ENCODE measurements around the gene UPF1. TPM values are rescaled to one million over a fixed set of nuclear protein-coding genes. Genes with fewer than 3 reads are reported as not detected.

UPF1 gene
- total RNA-seq, 2 experiments from 2014 or later: 74.4 to 74.6 TPM

GRCh38 chr19:18856385-18857126 is 24.8 kb downstream of the UPF1 start:
- Mint-ChIP-seq H3K4me1 (peaks cover 3% of the 10 kb centered on the region), H3K27ac (no peak overlapping the region), H3K9me3 (no peaks in the 10 kb centered on the region), H3K36me3 (ENCODE audit: low read depth) (peaks cover 73% of the 10 kb centered on the region), H3K4me3 (no peak overlapping the region), H3K27me3 (no peaks in the 10 kb centered on the region)
- ChIA-PET POLR2A (interaction anchor here (0.8 to 1.8 kb wide), 2 partner anchors 24 to 256 kb away, joined by 3 to 5 read pairs; no protein-coding TSS in a partner anchor), CTCF (interaction anchor here (1.2 to 2.0 kb wide), 3 partner anchors 9 to 14 kb away, joined by 3 to 11 read pairs (median 6); no protein-coding TSS in a partner anchor)
- no peak for DNase-seq

DNA sequence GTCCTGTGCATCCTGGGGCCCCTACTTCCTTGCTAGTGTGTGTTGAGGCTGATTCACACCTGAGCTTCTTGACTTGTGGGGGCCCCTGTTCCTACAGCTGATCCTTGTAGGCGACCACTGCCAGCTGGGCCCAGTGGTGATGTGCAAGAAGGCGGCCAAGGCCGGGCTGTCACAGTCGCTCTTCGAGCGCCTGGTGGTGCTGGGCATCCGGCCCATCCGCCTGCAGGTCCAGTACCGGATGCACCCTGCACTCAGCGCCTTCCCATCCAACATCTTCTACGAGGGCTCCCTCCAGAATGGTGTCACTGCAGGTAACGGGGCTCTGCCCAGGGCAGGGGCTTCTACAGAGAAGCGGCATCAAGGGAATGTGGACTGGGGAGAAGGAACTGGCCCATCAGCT is 25.5 kb downstream of the UPF1 start:
- no peaks in the 10 kb centered on the region for H3K27me3 Mint-ChIP-seq
- no peak overlapping the region for H3K27ac Mint-ChIP-seq
- peaks cover 3% of the 10 kb centered on the region for H3K4me1 Mint-ChIP-seq
- ChIA-PET CTCF (no interaction called here), POLR2A (interaction anchor here (1.8 kb wide), 1 partner anchor 25 kb away, joined by 5 read pairs; no protein-coding TSS in a partner anchor)
- H3K9me3 Mint-ChIP-seq: no peaks in the 10 kb centered on the region
- H3K4me3 Mint-ChIP-seq: no peak overlapping the region
- no peak for DNase-seq
- H3K36me3 Mint-ChIP-seq (ENCODE audit: low read depth): peaks cover 75% of the 10 kb centered on the region

- peaks cover 3% of the 10 kb centered on the region for H3K4me1 Mint-ChIP-seq
- DNase-seq: no peak
- H3K27ac Mint-ChIP-seq: no peak overlapping the region
- H3K27me3 Mint-ChIP-seq: no peaks in the 10 kb centered on the region
- CTCF ChIA-PET: no interaction called here
- peaks cover 72% of the 10 kb centered on the region for H3K36me3 Mint-ChIP-seq (ENCODE audit: low read depth)
- H3K9me3 Mint-ChIP-seq: no peaks in the 10 kb centered on the region
- no peak overlapping the region for H3K4me3 Mint-ChIP-seq
- POLR2A ChIA-PET: interaction anchor here (0.9 to 1.3 kb wide), 2 partner anchors 9 to 10 kb away, joined by 3 read pairs; no protein-coding TSS in a partner anchor
These were observed 27.3 kb downstream of the UPF1 start for GRCh38 chr19:18858906-18859646.

DNA sequence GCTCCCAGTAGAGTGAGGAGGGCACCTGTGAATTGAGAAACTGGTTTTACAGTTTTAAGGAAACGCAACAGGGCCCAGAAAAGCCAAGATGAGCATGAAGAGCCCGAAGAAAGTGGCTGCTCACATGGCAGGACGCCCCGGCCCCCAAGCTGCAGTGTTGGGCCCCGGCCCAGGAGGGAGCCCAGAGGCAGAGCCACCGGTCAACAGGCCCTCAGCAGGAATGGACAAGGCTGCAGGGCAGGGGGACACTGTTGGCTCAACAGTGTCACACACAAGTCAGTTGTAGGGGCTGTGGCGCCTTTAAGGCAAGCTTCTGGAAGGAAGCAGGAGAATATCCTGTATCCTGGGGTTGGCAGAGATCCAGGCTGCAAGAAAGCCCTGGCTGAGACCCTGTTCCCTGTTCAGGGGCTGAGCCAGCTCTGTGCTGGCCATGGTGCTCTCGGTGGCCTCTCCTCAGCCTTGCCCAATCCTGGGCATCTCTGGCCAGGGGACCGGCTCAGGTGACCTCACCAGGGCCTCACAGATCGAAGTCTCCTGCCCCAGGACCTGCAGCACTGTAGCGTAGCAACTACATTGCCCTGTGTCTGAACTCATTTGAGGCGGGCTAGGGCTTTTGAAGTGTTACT is 28.0 kb downstream of the UPF1 start:
- H3K9me3 Mint-ChIP-seq: no peaks in the 10 kb centered on the region
- peaks cover 3% of the 10 kb centered on the region for H3K4me1 Mint-ChIP-seq
- peaks cover 72% of the 10 kb centered on the region for H3K36me3 Mint-ChIP-seq (ENCODE audit: low read depth)
- ChIA-PET POLR2A (interaction anchor here (0.9 kb wide), 1 partner anchor 10 kb away, joined by 3 read pairs; no protein-coding TSS in a partner anchor), CTCF (no interaction called here)
- no peak overlapping the region for H3K27ac Mint-ChIP-seq
- H3K27me3 Mint-ChIP-seq: no peaks in the 10 kb centered on the region
- no peak overlapping the region for H3K4me3 Mint-ChIP-seq
- DNase-seq: no peak

DNA sequence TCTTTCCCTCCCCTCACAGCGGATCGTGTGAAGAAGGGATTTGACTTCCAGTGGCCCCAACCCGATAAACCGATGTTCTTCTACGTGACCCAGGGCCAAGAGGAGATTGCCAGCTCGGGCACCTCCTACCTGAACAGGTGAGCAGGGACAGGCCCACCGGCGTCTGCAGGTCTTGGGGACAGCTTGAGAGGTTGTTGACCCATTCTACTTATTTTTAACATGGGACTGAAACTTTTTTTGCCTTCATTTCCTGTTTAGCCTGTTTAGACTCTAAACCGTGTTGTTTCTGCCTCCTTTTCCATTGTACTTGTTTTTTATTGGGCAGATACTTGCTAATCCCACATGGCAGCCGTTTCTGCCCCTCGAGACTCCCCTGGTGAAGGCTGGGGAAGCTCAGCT is 28.5 kb downstream of the UPF1 start:
- H3K4me1 Mint-ChIP-seq: peaks cover 3% of the 10 kb centered on the region
- ChIA-PET POLR2A (no interaction called here), CTCF (no interaction called here)
- H3K27me3 Mint-ChIP-seq: no peaks in the 10 kb centered on the region
- no peak overlapping the region for H3K4me3 Mint-ChIP-seq
- peaks cover 73% of the 10 kb centered on the region for H3K36me3 Mint-ChIP-seq (ENCODE audit: low read depth)
- no peak for DNase-seq
- no peak overlapping the region for H3K27ac Mint-ChIP-seq
- no peaks in the 10 kb centered on the region for H3K9me3 Mint-ChIP-seq

DNA sequence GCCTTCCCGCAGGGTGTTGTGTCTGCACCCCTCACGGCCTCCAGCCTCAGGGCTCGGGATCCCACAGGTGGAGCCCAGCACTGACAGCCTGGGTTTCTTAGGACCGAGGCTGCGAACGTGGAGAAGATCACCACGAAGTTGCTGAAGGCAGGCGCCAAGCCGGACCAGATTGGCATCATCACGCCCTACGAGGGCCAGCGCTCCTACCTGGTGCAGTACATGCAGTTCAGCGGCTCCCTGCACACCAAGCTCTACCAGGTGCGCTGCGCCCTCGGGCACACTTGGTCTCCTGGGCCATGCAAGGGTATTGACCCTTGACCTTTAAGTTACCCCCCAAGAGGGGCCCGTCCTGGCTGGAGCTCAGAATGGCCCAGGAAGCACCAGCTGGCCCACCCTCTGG is 29.0 kb downstream of the UPF1 start:
- Mint-ChIP-seq H3K36me3 (ENCODE audit: low read depth) (peaks cover 72% of the 10 kb centered on the region), H3K4me3 (no peak overlapping the region), H3K27ac (no peak overlapping the region), H3K27me3 (no peaks in the 10 kb centered on the region), H3K9me3 (no peaks in the 10 kb centered on the region), H3K4me1 (peaks cover 3% of the 10 kb centered on the region)
- POLR2A ChIA-PET: no interaction called here
- CTCF ChIA-PET: no interaction called here
- no peak for DNase-seq

DNA sequence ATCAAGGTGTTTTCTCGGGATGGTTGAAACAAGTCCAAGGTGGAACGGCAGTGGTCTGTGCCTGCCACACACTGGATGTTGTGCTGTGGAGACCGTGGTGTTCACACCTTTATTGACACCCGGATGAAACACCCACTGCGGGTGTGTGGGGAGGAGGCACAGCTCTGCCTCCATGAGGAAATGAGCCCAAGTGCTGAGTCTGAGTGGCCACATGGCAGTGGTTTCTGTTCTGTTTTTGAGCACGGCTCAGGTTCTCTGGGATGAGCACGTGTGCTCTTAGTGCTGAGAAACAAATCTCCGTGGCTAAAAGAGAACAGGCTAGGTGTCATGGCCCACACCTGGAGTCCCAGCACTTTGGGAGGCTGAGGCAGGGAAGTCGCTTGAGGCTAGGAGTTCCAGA is 29.5 kb downstream of the UPF1 start:
- Mint-ChIP-seq H3K27me3 (no peaks in the 10 kb centered on the region), H3K27ac (no peak overlapping the region), H3K9me3 (no peaks in the 10 kb centered on the region), H3K36me3 (ENCODE audit: low read depth) (peaks cover 73% of the 10 kb centered on the region), H3K4me3 (no peak overlapping the region), H3K4me1 (peaks cover 4% of the 10 kb centered on the region)
- POLR2A ChIA-PET: interaction anchor here (0.7 kb wide), 1 partner anchor 75 kb away, joined by 4 read pairs; no protein-coding TSS in a partner anchor
- DNase-seq: no peak
- CTCF ChIA-PET: no interaction called here

GRCh38 chr19:18861917-18862316 is 30.2 kb downstream of the UPF1 start:
- no peak overlapping the region for H3K4me3 Mint-ChIP-seq
- H3K27ac Mint-ChIP-seq: no peak overlapping the region
- peaks cover 71% of the 10 kb centered on the region for H3K36me3 Mint-ChIP-seq (ENCODE audit: low read depth)
- no peaks in the 10 kb centered on the region for H3K27me3 Mint-ChIP-seq
- H3K9me3 Mint-ChIP-seq: no peaks in the 10 kb centered on the region
- peaks cover 4% of the 10 kb centered on the region for H3K4me1 Mint-ChIP-seq
- POLR2A ChIA-PET: interaction anchor here (0.6 to 0.7 kb wide), 2 partner anchors 11 to 76 kb away, joined by 3 to 4 read pairs; no protein-coding TSS in a partner anchor
- no peak for DNase-seq
- CTCF ChIA-PET: no interaction called here

- Mint-ChIP-seq H3K36me3 (ENCODE audit: low read depth) (peaks cover 74% of the 10 kb centered on the region), H3K27me3 (no peaks in the 10 kb centered on the region)
These were observed 31.4 kb downstream of the UPF1 start for GRCh38 chr19:18862976-18863842.

DNA sequence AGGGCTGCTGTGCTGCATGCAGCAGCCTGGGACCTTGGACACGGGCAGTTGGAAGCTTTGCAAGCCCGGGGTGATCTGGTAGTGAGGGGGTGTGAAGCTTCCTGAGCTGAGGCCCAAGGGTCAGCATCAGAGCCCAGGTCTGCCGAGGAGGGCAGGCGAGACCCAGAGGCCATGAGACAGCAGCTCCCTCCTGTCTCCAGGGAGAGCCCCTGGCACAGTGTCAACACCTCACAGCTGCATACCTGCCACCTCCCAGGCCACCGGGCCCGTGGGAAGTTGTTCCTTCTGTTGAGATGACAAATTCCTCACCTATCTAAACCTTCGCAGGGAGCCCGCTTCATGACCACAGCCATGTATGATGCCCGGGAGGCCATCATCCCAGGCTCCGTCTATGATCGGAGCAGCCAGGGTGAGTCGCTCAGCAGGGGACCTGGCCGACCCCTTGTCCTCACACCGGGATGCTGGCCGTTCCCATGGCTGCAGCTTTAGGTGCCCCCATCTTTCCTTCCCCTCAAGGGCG is 32.1 kb downstream of the UPF1 start:
- peaks cover 4% of the 10 kb centered on the region for H3K4me1 Mint-ChIP-seq
- H3K36me3 Mint-ChIP-seq (ENCODE audit: low read depth): peaks cover 73% of the 10 kb centered on the region
- no peak overlapping the region for H3K27ac Mint-ChIP-seq
- no peak overlapping the region for H3K4me3 Mint-ChIP-seq
- H3K9me3 Mint-ChIP-seq: no peaks in the 10 kb centered on the region
- ChIA-PET POLR2A (interaction anchor here (1.0 kb wide), 1 partner anchor 9 kb away, joined by 3 read pairs; no protein-coding TSS in a partner anchor), CTCF (interaction anchor here (0.8 to 1.2 kb wide), 2 partner anchors 15 to 174 kb away, joined by 3 read pairs; no protein-coding TSS in a partner anchor)
- no peak for DNase-seq
- no peaks in the 10 kb centered on the region for H3K27me3 Mint-ChIP-seq

More at GRCh38 chr19:18862976-18863842, 31.4 kb downstream of the UPF1 start:
- Mint-ChIP-seq H3K27ac (no peak overlapping the region), H3K4me1 (peaks cover 4% of the 10 kb centered on the region), H3K9me3 (no peaks in the 10 kb centered on the region), H3K4me3 (no peak overlapping the region)
- no peak for DNase-seq
- POLR2A ChIA-PET: interaction anchor here (1.0 kb wide), 1 partner anchor 8 kb away, joined by 3 read pairs; no protein-coding TSS in a partner anchor
- CTCF ChIA-PET: interaction anchor here (1.0 to 1.2 kb wide), 2 partner anchors 14 to 15 kb away, joined by 3 read pairs; no protein-coding TSS in a partner anchor

DNA sequence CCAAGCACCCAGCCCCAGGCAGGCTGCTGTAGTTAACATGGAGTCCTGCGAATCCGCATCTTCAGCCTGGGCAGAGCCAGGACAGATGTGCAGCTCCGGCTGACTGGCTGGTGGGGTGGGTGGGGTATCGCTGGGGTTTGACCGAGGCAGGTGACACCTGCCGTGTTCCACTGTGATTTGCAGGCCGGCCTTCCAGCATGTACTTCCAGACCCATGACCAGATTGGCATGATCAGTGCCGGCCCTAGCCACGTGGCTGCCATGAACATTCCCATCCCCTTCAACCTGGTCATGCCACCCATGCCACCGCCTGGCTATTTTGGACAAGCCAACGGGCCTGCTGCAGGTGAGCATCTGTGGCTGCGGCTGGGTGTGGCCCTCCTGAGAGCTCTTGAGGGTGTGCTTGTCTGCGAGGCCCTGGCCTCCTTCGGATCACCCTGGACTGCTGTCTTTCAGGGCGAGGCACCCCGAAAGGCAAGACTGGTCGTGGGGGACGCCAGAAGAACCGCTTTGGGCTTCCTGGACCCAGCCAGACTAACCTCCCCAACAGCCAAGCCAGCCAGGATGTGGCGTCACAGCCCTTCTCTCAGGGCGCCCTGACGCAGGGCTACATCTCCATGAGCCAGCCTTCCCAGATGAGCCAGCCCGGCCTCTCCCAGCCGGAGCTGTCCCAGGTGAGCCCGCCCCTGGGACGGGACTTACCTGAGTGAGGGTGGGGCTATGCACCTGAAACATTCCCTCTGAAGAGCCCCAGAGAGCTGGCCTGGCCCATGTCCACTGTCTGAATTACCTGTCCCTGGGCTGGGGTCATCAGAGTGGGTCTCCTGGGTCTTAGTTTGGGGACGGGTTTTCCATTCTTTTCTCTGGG is 33.6 kb downstream of the UPF1 start:
- H3K4me3 Mint-ChIP-seq: no peak overlapping the region
- no peaks in the 10 kb centered on the region for H3K27me3 Mint-ChIP-seq
- H3K9me3 Mint-ChIP-seq: no peaks in the 10 kb centered on the region
- peaks cover 70% of the 10 kb centered on the region for H3K36me3 Mint-ChIP-seq (ENCODE audit: low read depth)
- H3K27ac Mint-ChIP-seq: no peak overlapping the region
- ChIA-PET CTCF (interaction anchor here (0.7 to 1.8 kb wide), 4 partner anchors 9 to 34 kb away, joined by 3 to 6 read pairs (median 4); partner anchors contain the start of gene UPF1), POLR2A (no interaction called here)
- DNase-seq: no peak
- H3K4me1 Mint-ChIP-seq: peaks cover 4% of the 10 kb centered on the region
